ENCODE measurements around the gene KRABD2.

KRABD2 gene

DNA sequence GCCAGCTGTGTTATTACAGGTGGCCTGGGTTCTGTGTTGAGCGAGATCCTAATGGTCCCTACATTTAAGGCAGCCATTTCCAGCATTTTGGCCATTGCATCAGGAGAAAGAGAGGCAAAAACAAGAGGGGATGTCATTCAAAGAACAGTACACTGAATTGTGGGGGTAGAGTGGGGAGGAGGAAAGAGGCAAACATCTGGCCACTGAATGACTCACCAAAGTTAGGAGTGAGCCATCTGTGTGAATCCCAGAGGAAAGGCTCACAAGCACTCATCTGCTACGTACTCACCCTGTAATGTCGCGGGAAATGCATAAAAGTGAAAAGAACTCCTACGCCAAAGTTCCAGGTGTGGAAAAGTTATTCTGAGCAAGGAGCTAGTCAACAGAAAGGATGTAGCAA is 16.7 kb downstream of the KRABD2 start:
- TF ChIP-seq, protein P1, sequence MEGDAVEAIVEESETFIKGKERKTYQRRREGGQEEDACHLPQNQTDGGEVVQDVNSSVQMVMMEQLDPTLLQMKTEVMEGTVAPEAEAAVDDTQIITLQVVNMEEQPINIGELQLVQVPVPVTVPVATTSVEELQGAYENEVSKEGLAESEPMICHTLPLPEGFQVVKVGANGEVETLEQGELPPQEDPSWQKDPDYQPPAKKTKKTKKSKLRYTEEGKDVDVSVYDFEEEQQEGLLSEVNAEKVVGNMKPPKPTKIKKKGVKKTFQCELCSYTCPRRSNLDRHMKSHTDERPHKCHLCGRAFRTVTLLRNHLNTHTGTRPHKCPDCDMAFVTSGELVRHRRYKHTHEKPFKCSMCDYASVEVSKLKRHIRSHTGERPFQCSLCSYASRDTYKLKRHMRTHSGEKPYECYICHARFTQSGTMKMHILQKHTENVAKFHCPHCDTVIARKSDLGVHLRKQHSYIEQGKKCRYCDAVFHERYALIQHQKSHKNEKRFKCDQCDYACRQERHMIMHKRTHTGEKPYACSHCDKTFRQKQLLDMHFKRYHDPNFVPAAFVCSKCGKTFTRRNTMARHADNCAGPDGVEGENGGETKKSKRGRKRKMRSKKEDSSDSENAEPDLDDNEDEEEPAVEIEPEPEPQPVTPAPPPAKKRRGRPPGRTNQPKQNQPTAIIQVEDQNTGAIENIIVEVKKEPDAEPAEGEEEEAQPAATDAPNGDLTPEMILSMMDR (conservative IDR thresholded peaks at IDR 0.05): no peak
- H3K27ac ChIP-seq: peak overlapping the region; percentile 79

DNA sequence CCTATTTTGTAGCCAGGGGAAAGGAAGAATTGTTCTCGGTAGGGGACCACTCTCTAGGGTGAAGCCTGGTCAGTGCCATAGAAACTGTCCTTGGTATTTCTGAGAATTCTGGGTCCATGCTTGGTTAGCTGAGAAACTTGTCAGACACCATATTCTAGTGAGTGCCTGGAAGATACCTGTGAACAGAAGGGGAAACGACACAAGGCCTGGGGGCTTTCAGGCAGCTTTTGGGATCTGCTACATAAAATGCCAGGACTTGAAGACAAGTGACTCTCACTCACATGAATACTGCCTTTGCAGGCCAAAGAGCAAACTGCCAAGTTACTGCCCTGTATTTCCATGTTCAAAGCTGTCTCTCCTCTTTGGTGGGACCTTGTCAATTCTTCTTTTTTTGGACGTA is 18.6 kb downstream of the KRABD2 start:
- TF ChIP-seq, protein P1 (conservative IDR thresholded peaks at IDR 0.05): no peak
- H3K27ac ChIP-seq: no peak overlapping the region

DNA sequence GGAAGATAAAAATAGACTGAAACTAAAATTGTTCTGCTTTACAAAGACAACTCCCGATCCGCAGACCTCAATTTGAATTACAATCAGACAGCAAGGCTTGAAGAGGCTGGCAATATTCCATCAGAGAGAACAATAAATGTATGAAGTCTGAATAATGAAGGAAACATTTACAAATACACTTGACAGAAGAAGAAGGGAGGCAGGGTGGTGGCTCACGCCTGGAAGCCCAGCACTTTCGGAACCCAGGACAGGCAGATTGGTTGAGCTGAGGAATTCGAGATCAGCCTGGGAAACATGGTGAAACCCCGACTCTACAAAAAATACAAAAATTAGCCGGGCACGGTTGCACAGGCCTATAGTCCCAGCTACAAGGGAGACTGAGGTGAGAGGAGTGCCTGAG is 22.3 kb downstream of the KRABD2 start:
- TF ChIP-seq, protein P1 (conservative IDR thresholded peaks at IDR 0.05): no peak
- H3K27ac ChIP-seq: no peak overlapping the region

DNA sequence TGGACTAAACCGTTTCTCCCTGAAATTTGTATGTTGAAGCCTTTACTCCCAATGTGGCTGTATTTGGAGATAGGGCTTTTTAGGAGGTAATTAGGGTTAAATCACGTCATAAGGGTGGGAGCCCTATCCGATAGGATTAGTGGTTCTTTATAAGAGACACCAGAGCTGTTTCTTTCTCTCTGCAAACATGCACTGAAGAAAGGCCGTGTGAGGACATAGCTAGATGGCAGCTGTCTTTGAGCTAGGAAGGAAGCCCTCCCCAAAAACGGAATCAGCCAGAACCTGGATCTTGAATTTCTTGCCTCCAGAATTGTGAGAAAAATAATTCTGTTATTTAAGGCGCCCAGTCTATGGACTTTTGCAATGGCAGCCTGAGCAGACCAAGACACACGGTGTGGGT is 22.8 kb downstream of the KRABD2 start:
- no peak overlapping the region for H3K27ac ChIP-seq
- TF ChIP-seq, protein P1 (conservative IDR thresholded peaks at IDR 0.05): no peak

DNA sequence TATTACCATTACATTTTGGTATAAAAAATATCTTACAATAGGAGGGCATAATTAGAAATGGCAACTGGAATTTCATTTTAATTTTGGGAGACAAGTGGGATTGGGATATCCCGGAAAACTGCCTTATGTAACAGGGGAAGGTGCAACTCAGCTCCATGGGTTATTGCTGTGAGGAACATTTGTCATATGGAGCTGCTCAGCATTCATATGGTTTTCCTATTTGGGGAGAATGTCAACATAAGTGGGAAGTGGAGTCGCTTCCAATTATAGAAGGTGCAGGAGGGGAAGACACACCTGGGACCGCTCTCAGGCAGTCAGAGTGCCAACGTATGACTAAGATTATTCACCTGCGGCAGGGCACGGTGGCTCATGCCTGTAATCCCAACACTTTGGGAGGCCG is 26.2 kb downstream of the KRABD2 start:
- TF ChIP-seq, protein P1 (conservative IDR thresholded peaks at IDR 0.05): no peak

DNA sequence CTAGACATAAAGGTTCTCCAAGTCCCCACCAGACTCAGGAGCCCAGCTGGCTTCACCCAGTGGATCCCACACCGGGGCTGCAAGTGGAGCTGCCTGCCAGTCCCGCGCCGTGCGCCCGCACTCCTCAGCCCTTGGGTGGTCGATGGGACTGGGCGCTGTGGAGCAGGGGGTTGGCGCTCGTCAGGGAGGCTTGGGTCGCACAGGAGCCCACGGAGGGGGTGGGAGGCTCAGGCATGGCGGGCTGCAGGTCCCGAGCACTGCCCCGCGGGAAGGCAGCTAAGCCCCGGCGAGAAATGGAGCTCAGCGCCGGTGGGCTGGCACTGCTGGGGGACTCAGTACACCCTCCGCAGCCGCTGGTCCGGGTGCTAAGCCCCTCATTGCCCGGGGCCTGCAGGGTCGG is 29.5 kb downstream of the KRABD2 start:
- peak overlapping the region; percentile 83 for H3K27ac ChIP-seq

More for the DNA sequence above, 26.2 kb downstream of the KRABD2 start:
- no peak overlapping the region for H3K27ac ChIP-seq

DNA sequence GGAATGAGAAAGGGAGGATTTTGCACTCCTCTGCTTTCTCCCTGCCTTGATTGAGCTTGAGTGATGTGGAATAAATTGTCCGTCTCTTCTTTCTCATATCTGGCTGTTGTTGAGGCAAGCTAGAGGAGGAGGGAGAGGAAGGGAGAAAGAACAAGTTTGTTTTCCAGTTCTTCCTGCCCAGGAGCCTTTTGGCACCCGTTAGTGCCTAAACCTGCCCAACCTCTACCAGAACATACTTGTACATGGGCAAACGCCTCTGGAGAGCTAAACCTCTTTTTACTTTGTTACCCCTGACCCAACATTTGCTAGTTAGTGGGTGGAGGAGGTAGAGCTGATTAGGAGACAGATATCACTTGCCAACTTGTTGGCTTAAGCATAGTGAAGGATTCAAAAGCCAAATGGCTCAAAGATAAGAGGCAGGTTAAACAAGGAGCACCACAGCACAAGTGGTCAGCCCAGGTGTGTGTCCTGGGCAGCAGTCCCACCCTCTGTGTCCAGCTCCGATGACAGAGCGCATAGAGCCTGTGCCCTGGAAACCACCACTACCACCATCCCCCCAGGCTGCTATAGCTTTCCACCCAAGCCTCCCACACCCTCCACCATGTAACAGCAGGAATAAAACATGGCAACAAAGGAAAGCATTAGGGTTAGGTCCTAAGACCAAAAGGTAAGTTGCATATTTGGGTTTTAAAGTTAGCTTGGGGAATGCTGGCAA is 30.4 kb downstream of the KRABD2 start:
- H3K27ac ChIP-seq: peak overlapping the region; percentile 83
- TF ChIP-seq, protein P1 (conservative IDR thresholded peaks at IDR 0.05): no peak

DNA sequence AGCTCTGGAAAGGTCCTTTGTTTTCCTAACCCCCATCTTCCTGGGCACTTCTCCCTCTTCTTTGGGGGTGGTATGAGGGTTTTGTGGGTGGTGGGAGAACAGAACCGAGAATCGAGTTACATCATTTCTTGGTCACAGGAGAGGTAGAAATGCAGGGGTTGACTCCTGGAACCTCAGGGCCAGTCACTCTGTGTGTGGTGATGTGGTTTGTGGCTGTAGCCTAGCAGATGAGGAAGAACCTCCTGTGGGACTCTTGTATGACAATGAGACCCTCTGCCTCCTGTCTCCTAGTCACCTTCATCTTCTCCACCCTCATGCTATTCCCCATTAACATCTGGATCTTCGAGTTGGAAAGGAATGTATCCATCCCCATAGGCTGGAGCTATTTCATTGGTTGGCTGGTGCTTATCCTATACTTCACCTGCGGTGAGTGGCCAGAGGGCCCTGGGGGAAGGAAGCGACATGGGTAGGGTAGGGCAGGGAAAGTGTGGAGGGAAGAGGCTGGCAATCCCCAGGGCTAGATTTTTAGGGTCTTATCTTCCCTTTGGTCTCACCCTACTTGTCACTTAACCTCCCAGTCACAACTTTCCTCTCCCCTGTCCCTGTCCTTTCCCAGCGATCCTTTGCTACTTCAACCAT is 31.3 kb downstream of the KRABD2 start:
- H3K27ac ChIP-seq: peak overlapping the region; percentile 83
- TF ChIP-seq, protein P1 (conservative IDR thresholded peaks at IDR 0.05): no peak
